Stimulated activated CD4-positive, alpha-beta T cell treated with anti-CD3 and anti-CD28 coated beads, TNF-alpha, amount 100 ng/mL, for 48 hours (primary cell): ENCODE results near the gene ZNF839.
"Not testable (repeated sequence)": the region's sequence is repeated elsewhere in the genome, so short reads cannot be mapped to it uniquely, and the experiment has no call there.

ENCODE experiments used
- DNase-seq, 3 donors: peaks; one replicate each; pipeline ENCODE4 v3.0.0-alpha.2; 2020; ENCODE audit warnings: low read depth in 3 of 3

Gene ZNF839

GRCh38 chr14:102314242-102315011, 5.1 kb upstream of the ZNF839 start:
- peak; percentile 56 to 73 (median 68) for DNase-seq

DNA sequence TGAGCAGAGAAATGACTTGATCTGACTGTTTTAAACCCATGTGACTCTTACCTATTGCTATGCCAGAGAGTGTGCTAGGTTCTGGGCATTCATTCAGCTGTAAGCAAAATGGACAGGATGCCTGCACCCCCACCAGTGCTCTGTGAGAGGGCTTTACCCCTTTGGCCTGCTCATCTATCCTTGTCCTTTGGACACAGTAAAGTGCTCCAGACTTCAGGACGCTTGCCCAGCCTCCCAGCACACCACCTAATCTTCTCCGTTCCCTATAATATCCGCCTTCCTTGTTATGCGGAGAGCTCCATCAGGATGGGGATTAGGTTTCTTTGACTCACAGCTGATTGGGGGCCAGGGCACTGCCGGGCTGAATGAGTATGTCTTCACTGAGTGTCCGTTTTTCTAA, 4.4 kb upstream of the ZNF839 start:
- DNase-seq, result no peak

- no peak for DNase-seq
Observed at GRCh38 chr14:102316338-102316742, 3.2 kb upstream of the ZNF839 start.

- DNase-seq, result peak; percentile 87 to 95 (median 92)
Observed at GRCh38 chr14:102316743-102317563, 2.6 kb upstream of the ZNF839 start.

DNA sequence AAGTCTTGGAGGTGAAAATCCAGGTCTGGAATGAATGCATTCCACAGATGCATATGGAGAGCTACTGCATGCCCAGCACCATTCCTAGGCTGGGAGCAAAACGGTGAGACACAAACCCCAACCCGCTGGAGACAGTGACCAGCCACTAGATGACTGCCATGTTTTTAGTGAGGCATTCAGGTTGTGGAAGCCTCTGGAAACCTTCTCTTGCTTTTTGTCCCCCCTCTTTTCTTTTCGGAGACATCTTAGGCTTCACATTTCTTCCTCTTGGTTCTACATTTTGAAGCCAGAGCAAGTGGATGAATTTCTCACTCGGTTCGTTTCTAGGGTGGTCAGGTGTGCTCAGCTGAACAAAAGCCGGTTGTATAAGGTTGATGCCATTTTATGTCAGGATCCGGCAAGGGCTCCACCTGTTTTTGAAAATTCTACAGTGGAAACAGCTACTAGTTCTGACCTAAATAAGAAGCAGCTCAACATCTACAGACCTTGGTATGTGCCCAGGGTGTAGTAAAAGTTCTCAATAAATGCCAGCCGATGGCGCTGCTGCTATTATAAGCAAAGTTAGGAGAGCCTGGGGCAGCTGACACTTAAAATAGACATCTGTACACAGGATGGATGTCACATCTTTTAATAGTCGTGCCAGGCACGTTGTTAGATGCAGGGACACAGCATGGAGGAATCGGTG, 1.8 kb upstream of the ZNF839 start:
- DNase-seq, result no peak

DNA sequence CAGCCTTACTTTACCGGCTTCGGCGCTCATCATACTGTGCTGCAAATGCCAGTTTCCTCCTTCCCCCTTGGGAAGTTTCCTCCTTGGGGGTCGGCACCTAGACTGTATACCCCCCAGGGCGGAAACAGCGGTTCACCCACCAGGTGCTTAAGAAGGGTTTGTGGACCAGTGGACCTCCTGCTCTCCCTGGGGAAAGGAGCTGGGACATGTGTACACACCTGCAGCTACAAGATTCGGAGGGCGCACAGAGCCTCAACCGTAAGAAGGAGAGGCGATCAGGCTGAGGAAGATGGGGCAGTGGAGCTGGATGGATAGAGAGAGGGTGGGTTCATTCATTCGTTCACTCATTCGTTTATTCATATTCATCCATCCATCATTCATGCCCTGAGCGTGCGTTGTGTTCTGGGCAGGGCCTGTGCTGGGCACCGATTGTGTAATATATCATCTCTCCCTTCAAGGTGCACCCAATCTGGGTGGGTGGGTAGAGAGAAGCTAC, 717 bp upstream of the ZNF839 start:
- DNase-seq, result no peak

GRCh38 chr14:102320033-102320660, 601 bp downstream of the ZNF839 start:
- DNase-seq, result no peak

- DNase-seq, result no peak
Observed at GRCh38 chr14:102320671-102321455, 1.3 kb downstream of the ZNF839 start.

GRCh38 chr14:102321456-102322422, 2.2 kb downstream of the ZNF839 start:
- no peak for DNase-seq

DNA sequence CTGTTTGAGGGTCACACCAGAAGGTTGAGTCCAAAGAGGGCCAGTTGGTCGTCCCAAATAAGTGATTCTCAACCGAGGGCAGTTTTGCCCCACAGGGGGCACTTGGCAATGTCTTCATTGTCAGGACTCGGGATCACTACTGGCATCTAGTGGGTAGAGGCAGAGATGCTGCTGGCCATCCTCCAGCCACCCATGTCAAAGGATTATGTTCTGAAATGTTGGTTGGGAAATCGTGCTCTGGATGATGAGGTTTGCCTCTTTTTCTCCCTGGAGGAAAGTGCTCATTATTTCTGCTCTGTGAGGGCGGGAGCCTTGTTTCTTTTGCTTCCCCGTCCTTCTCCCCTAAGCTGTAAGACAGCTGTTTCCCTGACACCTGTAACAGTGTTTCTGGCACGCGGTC, 3.6 kb downstream of the ZNF839 start:
- no peak for DNase-seq

GRCh38 chr14:102325791-102326345, 6.3 kb downstream of the ZNF839 start:
- DNase-seq, result no peak

- DNase-seq, result no peak
Observed at GRCh38 chr14:102326583-102326982, 7.0 kb downstream of the ZNF839 start.

GRCh38 chr14:102329381-102329780, 9.8 kb downstream of the ZNF839 start:
- DNase-seq, result not testable (repeated sequence)

GRCh38 chr14:102330806-102331205, 11.3 kb downstream of the ZNF839 start:
- DNase-seq, result no peak

DNA sequence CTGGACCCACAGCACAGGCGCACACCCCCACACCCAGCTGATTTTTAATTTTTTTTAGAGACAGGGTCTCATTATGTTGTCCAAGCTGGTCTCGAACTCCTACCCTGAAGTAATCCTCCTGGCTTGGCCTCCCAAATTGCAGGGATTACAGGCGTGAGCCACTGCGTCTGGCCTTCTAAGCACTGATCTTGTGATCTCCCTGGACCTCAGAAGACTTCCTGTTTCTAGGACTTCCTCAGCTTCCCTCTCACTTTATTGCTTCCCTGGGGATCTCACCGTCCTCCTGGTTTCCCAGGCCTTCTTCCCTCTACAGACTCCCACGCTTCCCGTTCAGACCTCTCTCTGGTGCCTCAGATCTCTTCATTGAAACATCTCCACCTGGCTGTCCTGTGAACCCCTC, 13.8 kb downstream of the ZNF839 start:
- no peak for DNase-seq

DNA sequence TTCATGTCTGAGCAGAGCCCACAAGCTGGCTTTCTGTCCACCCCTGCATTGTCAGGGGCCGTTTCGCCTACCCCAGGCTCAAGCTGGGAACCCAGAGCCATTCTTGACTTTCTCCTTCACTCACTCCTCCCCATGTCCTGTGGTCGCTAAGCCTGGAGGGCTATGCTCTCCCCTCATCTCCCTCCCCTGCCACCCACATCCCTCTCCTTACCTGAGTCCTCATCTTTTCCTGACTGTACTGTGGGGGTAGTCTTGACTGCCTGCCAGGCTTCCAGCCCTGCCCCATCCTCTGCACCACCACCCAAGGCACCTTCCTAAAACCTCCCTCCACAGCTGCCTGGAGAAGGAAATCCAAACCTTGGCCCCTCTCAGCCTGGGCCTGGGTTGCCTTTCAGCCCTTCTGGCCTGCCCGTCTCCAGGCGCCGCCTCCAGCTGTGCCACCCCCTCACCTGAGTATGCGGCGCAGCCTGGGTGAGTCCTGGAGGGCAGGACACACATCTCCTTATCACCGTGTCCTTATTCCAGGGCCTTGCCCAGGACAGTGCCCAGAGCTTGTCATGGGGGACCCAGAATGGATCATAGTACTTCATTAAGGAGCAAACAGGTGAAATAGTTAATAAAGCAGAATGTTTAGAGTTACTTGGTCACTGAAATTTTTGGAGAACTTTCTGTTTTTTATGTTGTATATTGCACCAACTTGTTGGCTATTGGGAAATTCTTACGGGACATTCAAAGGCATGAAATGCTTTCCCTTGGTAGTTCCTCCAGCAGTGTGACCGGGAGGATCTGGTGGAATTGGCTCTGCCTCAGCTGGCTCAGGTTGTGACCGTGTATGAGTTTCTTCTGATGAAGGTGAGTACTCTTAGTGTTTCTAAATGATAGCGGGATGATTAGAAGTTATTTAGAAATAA, 14.5 kb downstream of the ZNF839 start:
- DNase-seq, result no peak

DNA sequence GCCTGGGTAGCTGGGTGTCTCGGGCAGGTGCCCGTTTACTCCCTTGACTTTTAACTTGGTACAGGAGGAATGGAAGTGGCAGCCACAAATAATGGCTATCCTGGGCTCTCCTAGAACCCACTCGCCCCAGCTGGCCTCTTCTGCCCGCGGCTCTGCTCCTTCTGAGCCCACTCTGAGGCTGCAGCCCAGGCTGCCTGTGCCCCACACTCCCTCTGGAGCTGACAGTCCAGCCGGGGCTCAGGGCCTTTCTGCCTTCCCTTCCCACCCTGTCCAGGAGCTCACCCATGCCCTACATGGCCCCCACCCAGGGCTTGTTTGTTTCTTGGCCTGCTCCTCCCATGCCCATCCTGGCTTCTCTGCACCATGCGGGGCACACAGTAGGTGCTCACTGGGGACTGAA, 15.6 kb downstream of the ZNF839 start:
- no peak for DNase-seq

- no peak for DNase-seq
Observed at GRCh38 chr14:102338724-102339123, 19.2 kb downstream of the ZNF839 start.
